SK-N-SH treated with all-trans-retinoic acid at 6 μM for 48 hours (cell line): ENCODE results near the gene LDLRAD2.

Source experiments
- ATAC-seq: fragments of 200-7000 bp; cut with Tn5 transposase; 3 replicates; pipeline ENCODE4 v1.9.1; 2020; ENCODE audit warnings: mild to moderate bottlenecking, moderate library complexity
- ARNTL ChIP-seq: fragments of 450-650 bp; formaldehyde crosslinking; IDR thresholded peaks from 2 replicates; pipeline ENCODE4 v1.5.0; 2020; ENCODE audit warnings: low read depth, mild to moderate bottlenecking, moderate library complexity, borderline replicate concordance
- BACH2 ChIP-seq: fragments of 250-450 bp; sonication (Bioruptor Pico); IDR thresholded peaks from 2 replicates; pipeline ENCODE4 v1.9.0; 2021; ENCODE audit warnings: mild to moderate bottlenecking, borderline replicate concordance
- CSDC2 ChIP-seq: fragments of 250-450 bp; sonication (Bioruptor Pico); IDR thresholded peaks from 2 replicates; pipeline ENCODE4 v1.5.0; 2020; ENCODE audit warnings: mild to moderate bottlenecking, moderate library complexity
- ESRRG ChIP-seq: fragments of 250-450 bp; sonication (Bioruptor Pico); IDR thresholded peaks from 2 replicates; pipeline ENCODE4 v1.6.1; 2021; ENCODE audit warnings: mild to moderate bottlenecking
- ISL1 ChIP-seq: fragments of 250-450 bp; sonication (Bioruptor Pico); IDR thresholded peaks from 2 replicates; pipeline ENCODE4 v2.1.2; 2022; ENCODE audit warnings: mild to moderate bottlenecking, moderate library complexity
- OSR1 ChIP-seq: fragments of 250-450 bp; sonication (Bioruptor Pico); IDR thresholded peaks from 2 replicates; pipeline ENCODE4 v1.8.0; 2022; ENCODE audit warnings: moderate library complexity, mild to moderate bottlenecking, inconsistent platforms
- PATZ1 ChIP-seq: fragments of 250-450 bp; sonication (Bioruptor Pico); IDR thresholded peaks from 2 replicates; pipeline ENCODE4 v1.8.0; 2020; ENCODE audit warnings: mild to moderate bottlenecking, moderate library complexity, borderline replicate concordance
- POU6F1 ChIP-seq: fragments of 250-450 bp; sonication (Bioruptor Pico); IDR thresholded peaks from 2 replicates; pipeline ENCODE4 v1.8.0; 2021; ENCODE audit warnings: low read depth, mild to moderate bottlenecking, moderate library complexity, borderline replicate concordance
- PPARA ChIP-seq: fragments of 250-450 bp; sonication (Bioruptor Pico); IDR thresholded peaks from 2 replicates; pipeline ENCODE4 v1.5.0; 2020; ENCODE audit warnings: mild to moderate bottlenecking, borderline replicate concordance
- RARB ChIP-seq: fragments of 250-450 bp; sonication (Bioruptor Pico); IDR thresholded peaks from 2 replicates; pipeline ENCODE4 v1.8.0; 2021; ENCODE audit warnings: mild to moderate bottlenecking, moderate library complexity
- TCF4 ChIP-seq: fragments of 250-450 bp; sonication (Bioruptor Pico); IDR thresholded peaks from 2 replicates; pipeline ENCODE4 v1.8.0; 2021; ENCODE audit warnings: mild to moderate bottlenecking, moderate library complexity, borderline replicate concordance
- TOX ChIP-seq: fragments of 250-450 bp; sonication (Bioruptor Pico); IDR thresholded peaks from 2 replicates; pipeline ENCODE4 v1.8.0; 2021; ENCODE audit warnings: mild to moderate bottlenecking, moderate library complexity, borderline replicate concordance
- TSHZ2 ChIP-seq: fragments of 250-450 bp; sonication (Bioruptor Pico); IDR thresholded peaks from 2 replicates; pipeline ENCODE4 v1.5.0; 2020; ENCODE audit warnings: mild to moderate bottlenecking, moderate library complexity
- ZFP3 ChIP-seq: fragments of 250-450 bp; sonication (Bioruptor Pico); IDR thresholded peaks from 2 replicates; pipeline ENCODE4 v1.5.0; 2020; ENCODE audit warnings: mild to moderate bottlenecking, moderate library complexity
- ZFP30 ChIP-seq: fragments of 450-650 bp; formaldehyde crosslinking; IDR thresholded peaks from 2 replicates; pipeline ENCODE4 v1.5.0; 2022; ENCODE audit warnings: mild to moderate bottlenecking, moderate library complexity
- ZNF565 ChIP-seq: fragments of 450-650 bp; formaldehyde crosslinking; conservative IDR thresholded peaks from 2 replicates; pipeline ENCODE4 v1.5.0; 2020; ENCODE audit warnings: low read depth, mild to moderate bottlenecking, moderate library complexity
- ZNF70 ChIP-seq: fragments of 450-650 bp; formaldehyde crosslinking; IDR thresholded peaks from 2 replicates; pipeline ENCODE4 v1.5.0; 2020; ENCODE audit warnings: mild to moderate bottlenecking, moderate library complexity
- ZNF8 ChIP-seq: fragments of 450-650 bp; formaldehyde crosslinking; IDR thresholded peaks from 2 replicates; pipeline ENCODE4 v1.5.0; 2020; ENCODE audit warnings: mild to moderate bottlenecking, moderate library complexity
- TF ChIP-seq, protein P1 (sequence below): fragments of 250-450 bp; sonication (Bioruptor Pico); IDR thresholded peaks from 2 replicates; pipeline ENCODE4 v1.5.1; 2021; ENCODE audit warnings: mild to moderate bottlenecking, moderate library complexity

The LDLRAD2 gene

DNA sequence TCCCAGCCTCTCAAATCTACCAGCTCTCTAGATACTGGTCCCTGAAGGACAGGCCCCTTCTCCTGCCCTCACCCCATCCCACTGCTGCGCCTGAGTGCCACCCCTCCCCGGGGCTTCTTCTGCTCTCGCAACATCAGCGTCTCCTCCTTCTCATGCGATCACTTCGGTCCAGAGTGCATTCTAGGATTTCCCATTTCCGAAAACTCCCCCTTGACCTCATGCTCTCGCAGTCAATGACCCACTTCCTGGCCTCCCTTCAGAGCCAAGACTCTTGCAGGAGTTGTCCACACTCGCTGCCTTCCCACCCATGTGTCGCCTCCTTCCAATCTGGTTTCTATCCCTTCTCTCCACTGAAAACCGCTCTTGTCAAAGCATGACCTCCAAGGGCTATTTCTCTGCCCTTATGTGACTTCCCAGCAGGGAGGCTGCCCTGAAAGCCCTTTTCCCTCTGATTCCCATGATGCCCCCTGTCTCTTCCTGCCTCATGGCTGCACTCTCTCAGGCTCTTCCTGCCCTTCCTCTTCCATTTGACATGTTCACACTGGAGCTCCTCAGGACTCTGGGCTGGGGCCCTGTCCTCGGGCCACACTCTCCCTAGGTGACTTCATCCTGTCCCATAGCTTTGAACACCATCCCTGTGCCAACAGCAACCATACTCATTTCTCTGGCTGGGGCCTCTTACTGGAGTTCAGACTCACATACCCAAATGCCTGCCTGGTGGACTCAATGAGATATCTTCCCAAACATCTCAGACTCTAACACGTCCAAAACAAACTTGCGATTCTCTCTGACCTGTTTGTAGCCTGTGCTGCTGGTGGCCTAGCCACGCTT, 46.0 kb downstream of the LDLRAD2 start (continued):
- no peak for TF ChIP-seq ZNF8 (CRISPR knock-in tag)
- no peak for TF ChIP-seq ZFP30 (CRISPR knock-in tag)
- TF ChIP-seq CSDC2 (CRISPR knock-in tag), result no peak
- no peak for TF ChIP-seq POU6F1 (CRISPR knock-in tag)
- no peak for TF ChIP-seq ESRRG (CRISPR knock-in tag)
- no peak for TF ChIP-seq TCF4 (CRISPR knock-in tag)

DNA sequence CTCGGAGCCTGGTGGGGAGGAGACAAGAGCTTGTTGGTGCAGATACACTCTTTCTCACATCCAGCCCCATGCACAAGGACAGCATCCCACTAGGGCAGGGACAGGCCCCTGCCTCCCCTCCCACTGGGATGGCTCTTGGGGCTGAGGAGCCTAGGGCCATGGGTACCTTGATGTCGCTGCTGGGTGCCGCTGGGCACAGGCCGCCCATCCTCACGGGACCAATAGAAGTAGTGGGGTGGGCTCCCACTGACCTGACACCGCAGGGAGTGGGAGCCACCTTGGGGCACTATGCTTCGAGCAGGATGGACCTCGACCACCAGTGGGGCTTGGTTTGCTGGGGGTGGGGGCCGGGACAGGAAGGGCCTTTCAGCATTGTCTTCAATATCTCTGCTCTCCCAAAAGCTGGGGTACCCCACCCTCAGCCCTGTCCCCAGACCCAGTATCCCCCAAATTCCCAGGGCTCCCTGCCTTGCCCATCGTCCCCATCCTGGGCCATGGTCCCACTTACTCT, 47.7 kb downstream of the LDLRAD2 start:
- no peak for TF ChIP-seq BACH2 (CRISPR knock-in tag)
- no peak for ATAC-seq

GRCh38 chr1:21860971-21861370, 48.9 kb downstream of the LDLRAD2 start:
- no peak for ATAC-seq
- no peak for TF ChIP-seq ZFP3 (CRISPR knock-in tag)
- no peak for TF ChIP-seq TCF4 (CRISPR knock-in tag)
- TF ChIP-seq ARNTL (CRISPR knock-in tag), result no peak
- TF ChIP-seq, protein P1, sequence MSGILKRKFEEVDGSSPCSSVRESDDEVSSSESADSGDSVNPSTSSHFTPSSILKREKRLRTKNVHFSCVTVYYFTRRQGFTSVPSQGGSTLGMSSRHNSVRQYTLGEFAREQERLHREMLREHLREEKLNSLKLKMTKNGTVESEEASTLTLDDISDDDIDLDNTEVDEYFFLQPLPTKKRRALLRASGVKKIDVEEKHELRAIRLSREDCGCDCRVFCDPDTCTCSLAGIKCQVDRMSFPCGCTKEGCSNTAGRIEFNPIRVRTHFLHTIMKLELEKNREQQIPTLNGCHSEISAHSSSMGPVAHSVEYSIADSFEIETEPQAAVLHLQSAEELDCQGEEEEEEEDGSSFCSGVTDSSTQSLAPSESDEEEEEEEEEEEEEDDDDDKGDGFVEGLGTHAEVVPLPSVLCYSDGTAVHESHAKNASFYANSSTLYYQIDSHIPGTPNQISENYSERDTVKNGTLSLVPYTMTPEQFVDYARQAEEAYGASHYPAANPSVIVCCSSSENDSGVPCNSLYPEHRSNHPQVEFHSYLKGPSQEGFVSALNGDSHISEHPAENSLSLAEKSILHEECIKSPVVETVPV (CRISPR knock-in tag), result no peak
- TF ChIP-seq ESRRG (CRISPR knock-in tag), result no peak
- no peak for TF ChIP-seq ZNF70 (CRISPR knock-in tag)

DNA sequence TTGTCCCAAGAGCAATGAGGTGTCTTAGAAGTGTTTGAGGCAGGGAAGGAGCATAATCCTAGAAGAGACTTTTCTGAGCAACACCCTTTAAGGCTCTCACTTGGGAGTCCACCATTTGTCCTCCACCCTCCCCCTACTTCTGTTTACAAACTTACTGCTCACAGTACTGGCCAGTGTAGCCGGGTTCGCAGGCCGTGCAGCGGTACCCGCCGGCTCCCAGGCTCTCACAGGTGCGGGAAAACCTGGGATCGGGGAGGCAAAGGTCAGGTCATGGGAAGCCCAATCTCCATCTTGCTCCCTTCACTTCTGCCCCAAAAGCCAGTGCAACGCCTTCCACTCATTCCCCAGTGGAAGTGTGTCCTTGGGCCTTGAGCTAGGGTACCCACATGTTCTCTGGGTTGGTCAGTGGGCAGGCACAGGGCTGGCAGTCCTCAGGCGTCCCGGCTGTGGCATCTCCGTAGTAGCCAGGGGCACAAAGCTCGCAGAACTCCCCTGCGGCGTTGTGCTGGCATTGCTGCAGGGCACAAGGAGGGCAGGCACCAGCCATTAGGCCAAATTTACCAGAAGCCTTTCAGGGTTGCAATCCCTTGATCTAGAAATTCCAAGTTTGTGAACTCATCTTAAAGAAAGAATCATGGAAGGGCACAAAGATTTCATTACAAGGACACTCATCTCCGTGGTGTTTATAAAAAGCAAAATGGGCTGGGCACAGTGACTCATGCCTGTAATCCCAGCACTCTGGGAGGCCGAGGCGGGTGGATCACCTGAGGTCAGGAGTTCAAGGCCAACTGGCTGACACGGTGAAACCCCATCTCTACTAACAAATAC, 49.8 kb downstream of the LDLRAD2 start:
- TF ChIP-seq ZNF565 (no peak), ISL1 (CRISPR knock-in tag) (no peak), TSHZ2 (CRISPR knock-in tag) (no peak), TCF4 (CRISPR knock-in tag) (no peak), ESRRG (CRISPR knock-in tag) (no peak), CSDC2 (CRISPR knock-in tag) (no peak), PPARA (CRISPR knock-in tag) (no peak), PATZ1 (CRISPR knock-in tag) (no peak), TOX (no peak), OSR1 (CRISPR knock-in tag) (no peak), RARB (no peak)
- TF ChIP-seq, protein P1 (CRISPR knock-in tag), result no peak
- peak; percentile 81 for ATAC-seq
